GM12878 (cell line): ENCODE data around the gene TRPT1. TPM values are rescaled to one million over a fixed set of nuclear protein-coding genes. Genes with fewer than 3 reads are reported as not detected.

Source experiments
- ATAC-seq: fragments of 200-7000 bp; cut with Tn5 transposase; 3 replicates; pipeline ENCODE4 v1.9.1; 2020; ENCODE audit warnings: mild to moderate bottlenecking, moderate library complexity
- BruUV-seq: library from RNA; stranded (reverse); fragments of 400-500 nt; replicated peaks from 2 replicates; lab custom pipeline; 2021; lab: Mats Ljungman, UMichigan
- CTCF ChIA-PET: fragments of 300-600 bp; sonication (Branson Sonifier 250); formaldehyde crosslinking; extraction: SDS; loops from one replicate; lab custom pipeline; 2021; ENCODE audit warnings: inconsistent platforms; lab: Yijun Ruan, JAX
- POLR2A ChIA-PET: fragments of 350-600 bp; formaldehyde crosslinking; extraction: SDS; loops from one replicate; lab custom pipeline; 2021; ENCODE audit warnings: inconsistent platforms; lab: Charles Lee
- RAD21 ChIA-PET: fragments of 300-600 bp; sonication (Branson Sonifier 250); formaldehyde crosslinking; loops from one replicate; lab custom pipeline; 2023; ENCODE audit warnings: antibody characterized with exemption; ENCODE audit not compliant: unreplicated experiment; lab: Charles Lee
- SMC1A ChIA-PET: fragments of 300-600 bp; sonication (Branson Sonifier 250); formaldehyde crosslinking; loops from one replicate; lab custom pipeline; 2023; ENCODE audit not compliant: unreplicated experiment, uncharacterized antibody; lab: Charles Lee
- DNase-seq: peaks from one replicate; pipeline ENCODE4 v3.0.0-alpha.2; 2011; ENCODE audit warnings: low read depth, low spot score
- FAIRE-seq: peaks from 3 replicates; lab custom pipeline; 2011; peaks lifted over from hg19 to GRCh38; lab: Jason Lieb, UNC
- H2AFZ ChIP-seq: 2 replicates; pipeline ENCODE4 v1.6.0; 2011; ENCODE audit warnings: low read depth, low read length, control low read depth; ENCODE audit not compliant: control insufficient read depth
- H3K27ac ChIP-seq: 2 replicates; pipeline ENCODE4 v1.5.1; 2011; ENCODE audit warnings: control low read depth; ENCODE audit not compliant: control insufficient read depth, insufficient read depth
- H3K27me3 ChIP-seq, 2 experiments: replicated peaks in 1 of 2; 2 replicates each; pipeline versions ENCODE4 v1.6.0 to v1.6.1; 2011; ENCODE audit warnings: low read length in 1 of 2; ENCODE audit not compliant: control insufficient read depth in 2 of 2, insufficient read depth in 2 of 2
- H3K36me3 ChIP-seq, 2 experiments: 2 replicates each; pipeline ENCODE4 v1.5.1; 2011; ENCODE audit warnings: low read length in 1 of 2; ENCODE audit not compliant: control insufficient read depth in 2 of 2, insufficient read depth in 2 of 2
- H3K4me1 ChIP-seq: 2 replicates; pipeline ENCODE4 v1.6.1; 2011; ENCODE audit warnings: mild to moderate bottlenecking, low read length, moderate library complexity, mixed read lengths; ENCODE audit not compliant: control insufficient read depth, insufficient read depth
- H3K4me2 ChIP-seq: 2 replicates; pipeline ENCODE4 v1.6.0; 2011; ENCODE audit warnings: control low read depth; ENCODE audit not compliant: control insufficient read depth, insufficient read depth
- H3K4me3 ChIP-seq: fragments of 200-600 bp; sonication (generic); 2 replicates; pipeline ENCODE4 v1.5.1; 2016
- H3K79me2 ChIP-seq: 2 replicates; pipeline ENCODE4 v1.6.0; 2011; ENCODE audit warnings: low read length; ENCODE audit not compliant: control insufficient read depth, insufficient read depth
- H3K9ac ChIP-seq: 2 replicates; pipeline ENCODE4 v1.8.0; 2011; ENCODE audit warnings: low read length, control low read depth, mixed read lengths; ENCODE audit not compliant: control insufficient read depth, insufficient read depth
- H3K9me3 ChIP-seq: replicated peaks from 3 replicates; pipeline ENCODE4 v1.5.1; 2011; ENCODE audit warnings: mild to moderate bottlenecking, low read length; ENCODE audit not compliant: control insufficient read depth, insufficient read depth
- H4K20me1 ChIP-seq: 2 replicates; pipeline ENCODE4 v1.6.0; 2011; ENCODE audit not compliant: control insufficient read depth, insufficient read depth
- POLR2A ChIP-seq: IDR thresholded peaks from 2 replicates; pipeline ENCODE4 v1.6.1; 2011; ENCODE audit warnings: low read depth, mild to moderate bottlenecking, low read length
- RAD51 ChIP-seq: fragments of 450-650 bp; IDR thresholded peaks from 2 replicates; pipeline ENCODE4 v1.6.1; 2016; ENCODE audit warnings: moderate library complexity, mild to moderate bottlenecking, inconsistent platforms
- RBBP5 ChIP-seq: fragments of 200-600 bp; sonication (generic); conservative IDR thresholded peaks from 2 replicates; pipeline ENCODE4 v1.6.1; 2016
- SPI1 ChIP-seq: IDR thresholded peaks from 2 replicates; pipeline ENCODE4 v1.6.1; 2011; ENCODE audit warnings: low read depth, mild to moderate bottlenecking, low read length, moderate library complexity, borderline replicate concordance; ENCODE audit not compliant: insufficient read depth
- SRF ChIP-seq, 2 experiments: IDR thresholded peaks; 2 replicates each; pipeline ENCODE4 v1.6.1; 2011; ENCODE audit warnings: low read depth in 2 of 2, low read length in 2 of 2, mild to moderate bottlenecking in 1 of 2, moderate library complexity in 1 of 2
- WGBS: methylation state at CpG from one replicate; pipeline ENCODE4 v1.1.6; 2016; ENCODE audit warnings: low lambda C conversion rate; ENCODE audit not compliant: insufficient replicate concordance, insufficient coverage; ENCODE audit errors: missing lambda C conversion rate; 5-methylcytosine and 5-hydroxymethylcytosine counted together
- in situ Hi-C: fragments of 300-500 bp; cut with MboI; formaldehyde crosslinking; loops from 9 replicates; pipeline ENCODE4 v1.14.3; 2018; ENCODE audit warnings: mixed read lengths
- intact Hi-C: fragments of 100-400 bp; cut with micrococcal nuclease; formaldehyde crosslinking; loops from one replicate; pipeline ENCODE4 v1.14.2; 2022; ENCODE audit not compliant: unreplicated experiment
- polyA plus RNA-seq, 11 experiments: library from polyadenylated mRNA; depleted of rRNA in 4 of 11; unstranded in 6 of 11; stranded (reverse) in 5 of 11; fragments of >200 nt; fragmentation: Nextera tagmentation in 4 of 11; fragmentation: Illumina TruSeq in 1 of 11; extraction: Ambion mirVana in 4 of 11; extraction: Trizol in 1 of 11; gene quantifications; 1 replicate in 1 of 11; 2 replicates in 10 of 11; pipeline versions ENCODE4 v1.2.1 to v1.2.3, GENCODE V29; 2011 to 2016; ENCODE audit warnings: inconsistent platforms in 2 of 11, missing spikeins in 2 of 11, low read depth in 1 of 11
- total RNA-seq, 4 experiments: library from RNA; depleted of rRNA in 3 of 4; stranded (reverse); fragments of >200 nt in 3 of 4; fragmentation: Illumina TruSeq in 1 of 4; extraction: Trizol in 1 of 4; gene quantifications; 2 replicates each; pipeline versions ENCODE4 v1.2.1 to v1.2.3, GENCODE V29; 2013 to 2021
- TF ChIP-seq, protein P1 (sequence below): IDR thresholded peaks from 2 replicates; pipeline ENCODE4 v1.6.1; 2012; ENCODE audit warnings: low read depth, low read length, improper control_type of control experiment
- TF ChIP-seq, protein P2 (sequence below): fragments of 450-650 bp; formaldehyde crosslinking; IDR thresholded peaks from 2 replicates; pipeline ENCODE4 v1.5.0; 2022; ENCODE audit warnings: mild to moderate bottlenecking, missing genetic modification characterization

The TRPT1 gene
- total and polyA plus RNA-seq, 10 of the 15 experiments (the other 5 are each of a cell fraction or from before 2014, with no cell fraction given), result 7.1 to 63.0 (median 31.4) TPM

DNA sequence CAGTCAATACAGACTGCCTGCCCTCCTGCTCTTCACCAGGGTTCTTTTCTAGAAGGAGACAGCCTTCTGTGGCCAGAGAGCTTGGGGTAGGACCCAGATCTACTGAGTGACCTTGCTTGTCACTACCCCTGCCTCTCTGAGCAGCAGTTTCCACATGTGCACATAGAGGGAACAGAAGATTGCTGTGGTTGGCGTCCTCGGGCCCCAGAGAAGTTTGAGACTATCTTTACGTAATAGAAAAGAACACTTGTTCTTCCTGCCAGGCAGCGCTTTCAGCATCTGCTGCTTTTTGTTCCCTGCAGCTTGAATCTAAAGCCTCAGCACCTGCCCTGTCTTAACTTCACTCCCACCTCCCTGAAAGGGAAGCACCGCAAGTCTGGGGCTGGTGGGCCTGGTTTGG is 13.0 kb upstream of the TRPT1 start (continued):
- TF ChIP-seq, protein P1, sequence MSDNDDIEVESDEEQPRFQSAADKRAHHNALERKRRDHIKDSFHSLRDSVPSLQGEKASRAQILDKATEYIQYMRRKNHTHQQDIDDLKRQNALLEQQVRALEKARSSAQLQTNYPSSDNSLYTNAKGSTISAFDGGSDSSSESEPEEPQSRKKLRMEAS, result no peak

DNA sequence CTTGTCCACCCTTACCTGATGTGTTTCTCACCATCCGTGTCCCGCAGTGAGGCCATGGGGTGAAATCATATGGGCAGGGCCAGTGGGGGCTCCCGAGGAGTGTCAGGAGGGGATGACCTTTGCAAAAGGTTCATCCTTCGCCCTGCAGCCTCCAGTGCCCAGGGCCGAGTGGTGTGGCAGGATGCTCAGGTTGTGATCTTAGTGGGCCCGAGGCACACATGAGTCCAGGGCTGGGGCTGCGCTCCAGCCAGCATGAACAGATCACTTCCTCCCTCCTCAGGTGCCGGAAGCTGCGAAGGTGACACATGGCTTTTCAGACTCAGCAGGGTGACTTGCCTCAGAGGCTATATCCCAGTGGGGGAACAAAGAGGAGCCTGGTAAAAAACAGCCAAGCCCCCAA is 12.1 kb upstream of the TRPT1 start:
- intact Hi-C loops, result no loop called here
- H4K20me1 ChIP-seq, result no peaks in the 10 kb centered on the region
- no TSS peak for BruUV-seq
- RAD21 ChIA-PET, result interaction anchor here (0.9 to 1.0 kb wide), 3 partner anchors 8 to 34 kb away, joined by 3 read pairs; partner anchors contain the start of gene PPP1R14B
- POLR2A ChIA-PET, result interaction anchor here (1.2 to 3.0 kb wide), 4 partner anchors 12 to 34 kb away, joined by 3 to 21 read pairs (median 6); partner anchors contain the start of gene FERMT3
- in situ Hi-C loops, result loop anchor here (25.0 kb wide), 1 partner anchor 1624 kb away; the partner anchor contains the start of genes CFL1, EFEMP2 and MUS81
- SMC1A ChIA-PET, result no interaction called here
- H3K79me2 ChIP-seq, result peaks cover 27% of the 10 kb centered on the region
- H3K9ac ChIP-seq, result peak overlapping the region; percentile 4; the same call in 1 of the 2 replicates
- no peaks in the 10 kb centered on the region for H3K9me3 ChIP-seq
- H2AFZ ChIP-seq, result no peak overlapping the region
- DNase-seq (no peak), ATAC-seq (no peak), FAIRE-seq (peak; percentile 18)
- WGBS, result 13% methylated on average over 9 of the region's 9 CpGs
- H3K27ac ChIP-seq, result peak overlapping the region; percentile 92
- H3K27me3 ChIP-seq, result no peaks in the 10 kb centered on the region
- H3K4me2 ChIP-seq, result no peak overlapping the region
- peaks cover 50% of the 10 kb centered on the region for H3K4me1 ChIP-seq
- TF ChIP-seq RBBP5 (no peak), SRF (IDR thresholded peaks at IDR 0.05; ENCODE audit: low read depth in 2 of 2, low read length in 2 of 2) (no peak), SPI1 (peak; percentile 64), POLR2A (peak; percentile 25; the same call in 1 of the 2 replicates), RAD51 (no peak)
- TF ChIP-seq, protein P2, sequence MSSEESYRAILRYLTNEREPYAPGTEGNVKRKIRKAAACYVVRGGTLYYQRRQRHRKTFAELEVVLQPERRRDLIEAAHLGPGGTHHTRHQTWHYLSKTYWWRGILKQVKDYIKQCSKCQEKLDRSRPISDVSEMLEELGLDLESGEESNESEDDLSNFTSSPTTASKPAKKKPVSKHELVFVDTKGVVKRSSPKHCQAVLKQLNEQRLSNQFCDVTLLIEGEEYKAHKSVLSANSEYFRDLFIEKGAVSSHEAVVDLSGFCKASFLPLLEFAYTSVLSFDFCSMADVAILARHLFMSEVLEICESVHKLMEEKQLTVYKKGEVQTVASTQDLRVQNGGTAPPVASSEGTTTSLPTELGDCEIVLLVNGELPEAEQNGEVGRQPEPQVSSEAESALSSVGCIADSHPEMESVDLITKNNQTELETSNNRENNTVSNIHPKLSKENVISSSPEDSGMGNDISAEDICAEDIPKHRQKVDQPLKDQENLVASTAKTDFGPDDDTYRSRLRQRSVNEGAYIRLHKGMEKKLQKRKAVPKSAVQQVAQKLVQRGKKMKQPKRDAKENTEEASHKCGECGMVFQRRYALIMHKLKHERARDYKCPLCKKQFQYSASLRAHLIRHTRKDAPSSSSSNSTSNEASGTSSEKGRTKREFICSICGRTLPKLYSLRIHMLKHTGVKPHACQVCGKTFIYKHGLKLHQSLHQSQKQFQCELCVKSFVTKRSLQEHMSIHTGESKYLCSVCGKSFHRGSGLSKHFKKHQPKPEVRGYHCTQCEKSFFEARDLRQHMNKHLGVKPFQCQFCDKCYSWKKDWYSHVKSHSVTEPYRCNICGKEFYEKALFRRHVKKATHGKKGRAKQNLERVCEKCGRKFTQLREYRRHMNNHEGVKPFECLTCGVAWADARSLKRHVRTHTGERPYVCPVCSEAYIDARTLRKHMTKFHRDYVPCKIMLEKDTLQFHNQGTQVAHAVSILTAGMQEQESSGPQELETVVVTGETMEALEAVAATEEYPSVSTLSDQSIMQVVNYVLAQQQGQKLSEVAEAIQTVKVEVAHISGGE (CRISPR knock-in tag), result no peak
- CTCF ChIA-PET, result interaction anchor here (0.8 to 6.2 kb wide), 5 partner anchors 11 to 66 kb away, joined by 3 to 31 read pairs (median 5); partner anchors contain the start of genes ESRRA, FERMT3 and PLCB3
- H3K4me3 ChIP-seq, result no peak overlapping the region
- H3K36me3 ChIP-seq, result peaks cover 0 to 5% of the 10 kb centered on the region in 2 experiments; a peak in 2 of 4 replicates
